Measurements from ENCODE around the gene LIMS2.

- TF ChIP-seq CTCF (IDR thresholded peaks at IDR 0.05) (no peak), POLR2A (IDR thresholded peaks at IDR 0.05) (no peak)
These were observed 35.0 kb downstream of the LIMS2 start for GRCh38 chr2:127640082-127641072.

All from breast epithelium (tissue), 3 donors.